ENCODE data around the gene PMPCA. TPM values are rescaled to one million over a fixed set of nuclear protein-coding genes. Genes with fewer than 3 reads are reported as not detected.

PMPCA gene
- total RNA-seq, 1 donor from 2014 or later = 94.4 TPM

DNA sequence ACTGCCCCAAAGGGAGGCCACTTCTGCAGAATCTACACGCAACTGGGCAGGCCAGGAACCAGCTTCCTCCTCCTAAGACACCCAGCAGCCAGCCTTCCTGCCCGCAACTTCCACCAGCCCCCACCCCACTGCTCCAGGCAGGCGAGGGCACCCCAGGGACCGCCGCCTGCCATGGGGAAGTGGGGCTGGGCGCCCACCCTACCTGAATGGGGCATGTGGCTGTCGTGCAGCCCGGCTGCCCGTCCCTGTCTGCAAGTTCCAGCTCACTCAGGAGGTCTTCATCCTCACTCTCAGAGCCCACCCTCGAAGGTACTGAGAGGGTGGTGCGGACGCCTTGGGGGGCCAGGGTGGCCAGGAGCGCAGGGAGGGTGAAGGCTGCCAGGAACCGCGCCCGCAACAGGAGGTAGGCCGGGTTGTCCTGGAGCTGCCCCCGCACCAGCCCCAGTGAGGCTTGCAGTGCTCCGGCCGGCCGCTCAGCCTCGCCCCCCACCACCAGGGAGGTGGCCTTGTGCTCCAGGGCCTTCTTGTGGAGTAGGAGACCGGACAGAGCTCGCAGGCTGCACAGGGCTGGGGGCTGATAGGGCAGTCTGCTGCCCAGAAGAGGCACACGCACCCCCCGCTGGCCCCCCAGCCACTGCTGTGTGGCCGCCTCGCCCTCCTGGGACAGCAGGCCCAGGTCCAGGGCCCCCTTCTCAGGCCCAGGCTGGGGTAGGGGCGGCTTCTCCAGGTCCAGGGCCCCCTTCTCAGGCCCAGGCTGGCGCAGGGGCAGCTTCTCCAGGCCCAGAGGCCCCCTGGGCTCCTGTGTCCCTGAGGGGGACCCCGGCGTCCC, 32.9 kb upstream of the PMPCA start:
- peaks cover 7% of the 10 kb centered on the region for H3K4me1 ChIP-seq (ENCODE audit: insufficient read depth, low read length)
- no peak overlapping the region for H3K27ac Mint-ChIP-seq (ENCODE audit: unreplicated experiment)
- no peaks in the 10 kb centered on the region for H3K79me2 ChIP-seq (ENCODE audit: insufficient read depth, low read length)
- H3K27me3 Mint-ChIP-seq (ENCODE audit: low read depth, unreplicated experiment) = no peaks in the 10 kb centered on the region
- FAIRE-seq (no peak), DNase-seq (ENCODE audit: low read depth) (no peak)
- H2AFZ ChIP-seq (ENCODE audit: low read depth, low read length) = no peak overlapping the region
- TF ChIP-seq, protein P1, sequence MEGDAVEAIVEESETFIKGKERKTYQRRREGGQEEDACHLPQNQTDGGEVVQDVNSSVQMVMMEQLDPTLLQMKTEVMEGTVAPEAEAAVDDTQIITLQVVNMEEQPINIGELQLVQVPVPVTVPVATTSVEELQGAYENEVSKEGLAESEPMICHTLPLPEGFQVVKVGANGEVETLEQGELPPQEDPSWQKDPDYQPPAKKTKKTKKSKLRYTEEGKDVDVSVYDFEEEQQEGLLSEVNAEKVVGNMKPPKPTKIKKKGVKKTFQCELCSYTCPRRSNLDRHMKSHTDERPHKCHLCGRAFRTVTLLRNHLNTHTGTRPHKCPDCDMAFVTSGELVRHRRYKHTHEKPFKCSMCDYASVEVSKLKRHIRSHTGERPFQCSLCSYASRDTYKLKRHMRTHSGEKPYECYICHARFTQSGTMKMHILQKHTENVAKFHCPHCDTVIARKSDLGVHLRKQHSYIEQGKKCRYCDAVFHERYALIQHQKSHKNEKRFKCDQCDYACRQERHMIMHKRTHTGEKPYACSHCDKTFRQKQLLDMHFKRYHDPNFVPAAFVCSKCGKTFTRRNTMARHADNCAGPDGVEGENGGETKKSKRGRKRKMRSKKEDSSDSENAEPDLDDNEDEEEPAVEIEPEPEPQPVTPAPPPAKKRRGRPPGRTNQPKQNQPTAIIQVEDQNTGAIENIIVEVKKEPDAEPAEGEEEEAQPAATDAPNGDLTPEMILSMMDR (IDR thresholded peaks at IDR 0.05; ENCODE audit: insufficient read depth, low read depth, low read length) = no peak
- TF ChIP-seq EZH2 (IDR thresholded peaks at IDR 0.05; ENCODE audit: insufficient read depth, low read length) = no peak
- no peak overlapping the region for H3K9ac ChIP-seq (ENCODE audit: low read length)
- no peaks in the 10 kb centered on the region for H3K9me3 ChIP-seq (ENCODE audit: insufficient read depth, low read depth, low read length)
- H4K20me1 ChIP-seq (ENCODE audit: insufficient read depth, low read length) = no peaks in the 10 kb centered on the region
- no peak overlapping the region for H3K4me2 ChIP-seq (ENCODE audit: low read length)
- H3K27me3 ChIP-seq (ENCODE audit: insufficient read depth, low read length) = no peaks in the 10 kb centered on the region
- H3K36me3 Mint-ChIP-seq (ENCODE audit: low read depth, unreplicated experiment) = peaks cover 1% of the 10 kb centered on the region
- no peaks in the 10 kb centered on the region for H3K9me3 Mint-ChIP-seq (ENCODE audit: unreplicated experiment)
- no peak overlapping the region for H3K4me3 Mint-ChIP-seq (ENCODE audit: unreplicated experiment)
- no peak overlapping the region for H3K4me3 ChIP-seq (ENCODE audit: insufficient read depth, low read depth, low read length)
- peaks cover 6% of the 10 kb centered on the region for H3K4me1 Mint-ChIP-seq (ENCODE audit: low read depth, unreplicated experiment)
- H3K27ac ChIP-seq (ENCODE audit: low read depth, low read length) = no peak overlapping the region
- peaks cover 3% of the 10 kb centered on the region for H3K36me3 ChIP-seq (ENCODE audit: insufficient read depth, low read length)

DNA sequence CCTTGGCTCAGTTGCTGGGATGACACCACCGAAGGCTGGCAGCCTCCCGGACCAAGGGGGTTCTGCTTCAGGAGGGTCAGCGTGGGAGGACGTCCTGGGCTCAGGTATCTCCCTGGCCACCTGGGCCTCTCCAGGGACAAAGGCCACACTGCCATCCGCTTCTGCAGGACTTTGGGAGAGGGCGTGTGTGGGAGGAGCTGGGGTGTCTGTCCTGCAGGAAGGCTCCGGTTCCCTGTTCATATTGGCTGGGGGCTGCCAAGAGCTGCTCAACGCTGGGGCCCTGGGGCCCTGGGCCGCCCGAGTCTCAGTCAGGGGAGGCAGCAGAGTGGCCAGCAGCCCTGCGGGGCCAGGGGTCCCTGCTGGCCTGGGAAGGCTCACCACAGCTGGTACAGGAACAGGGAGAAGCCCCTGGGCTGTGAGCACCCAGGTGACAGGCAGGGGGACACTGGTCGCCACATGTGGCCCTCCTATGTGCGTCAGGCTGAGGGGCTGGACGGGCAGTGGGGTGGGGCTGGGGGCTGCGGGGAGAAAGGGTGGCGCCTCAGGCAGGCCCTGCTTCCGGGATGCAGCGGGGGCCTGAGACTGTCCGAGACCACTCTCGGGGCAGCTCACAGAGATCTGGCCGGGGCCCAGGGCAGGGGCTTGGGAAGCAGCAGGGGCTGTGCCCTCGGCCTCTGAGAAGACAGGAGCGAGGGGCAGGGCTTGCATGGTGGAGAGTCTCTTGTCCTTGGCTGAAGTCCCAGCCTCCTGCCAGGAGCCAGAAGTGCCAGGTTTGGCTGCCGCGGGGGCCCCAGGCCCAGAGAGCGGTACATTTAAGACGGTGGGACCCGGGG, 32.1 kb upstream of the PMPCA start:
- Histone ChIP-seq H3K9me3 (ENCODE audit: insufficient read depth, low read depth, low read length) (no peaks in the 10 kb centered on the region), H3K4me1 (ENCODE audit: insufficient read depth, low read length) (no peaks in the 10 kb centered on the region), H3K79me2 (ENCODE audit: insufficient read depth, low read length) (no peaks in the 10 kb centered on the region), H2AFZ (ENCODE audit: low read depth, low read length) (no peak overlapping the region), H3K27ac (ENCODE audit: low read depth, low read length) (no peak overlapping the region), H3K27me3 (ENCODE audit: insufficient read depth, low read length) (no peaks in the 10 kb centered on the region), H3K4me3 (ENCODE audit: insufficient read depth, low read depth, low read length) (no peak overlapping the region), H3K9ac (ENCODE audit: low read length) (no peak overlapping the region), H3K36me3 (ENCODE audit: insufficient read depth, low read length) (peaks cover 5% of the 10 kb centered on the region), H3K4me2 (ENCODE audit: low read length) (no peak overlapping the region), H4K20me1 (ENCODE audit: insufficient read depth, low read length) (no peaks in the 10 kb centered on the region)
- Mint-ChIP-seq H3K4me3 (ENCODE audit: unreplicated experiment) (no peak overlapping the region), H3K27ac (ENCODE audit: unreplicated experiment) (no peak overlapping the region), H3K9me3 (ENCODE audit: unreplicated experiment) (no peaks in the 10 kb centered on the region), H3K4me1 (ENCODE audit: low read depth, unreplicated experiment) (no peaks in the 10 kb centered on the region), H3K27me3 (ENCODE audit: low read depth, unreplicated experiment) (no peaks in the 10 kb centered on the region), H3K36me3 (ENCODE audit: low read depth, unreplicated experiment) (peaks cover 1% of the 10 kb centered on the region)
- FAIRE-seq = no peak
- no peak for TF ChIP-seq EZH2 (IDR thresholded peaks at IDR 0.05; ENCODE audit: insufficient read depth, low read length)
- TF ChIP-seq, protein P1 (IDR thresholded peaks at IDR 0.05; ENCODE audit: insufficient read depth, low read depth, low read length) = no peak
- DNase-seq (ENCODE audit: low read depth) = no peak

Data from astrocyte (in vitro differentiated cells and primary cell).